HG02763 (cell line): ENCODE data around the gene THTPA.
A peak's percentile ranks its signal among the peaks of the same experiment; 100 is the strongest.

Experiments
- ATAC-seq: cut with Tn5 transposase; IDR thresholded peaks from one replicate; pipeline ENCODE4 v1.9.1; 2021; ENCODE audit warnings: mild to moderate bottlenecking, moderate library complexity; ENCODE audit not compliant: unreplicated experiment

THTPA gene

GRCh38 chr14:23555882-23556699, at the start of gene THTPA:
Gene THTPA, plus strand, starts transcription at chr14:23556271. Its CDS starts 487 bp downstream, at chr14:23556758.
- peak; percentile 85 for ATAC-seq

GRCh38 chr14:23512156-23512555, 43.9 kb upstream of the THTPA start:
- ATAC-seq, result no peak

- no peak for ATAC-seq
Observed at GRCh38 chr14:23513005-23513817, 42.9 kb upstream of the THTPA start.

- ATAC-seq, result no peak
Observed at GRCh38 chr14:23513818-23514643, 42.0 kb upstream of the THTPA start.

- ATAC-seq, result no peak
Observed at GRCh38 chr14:23514644-23514957, 41.5 kb upstream of the THTPA start.

- ATAC-seq, result no peak
Observed at GRCh38 chr14:23517650-23518326, 38.3 kb upstream of the THTPA start.

GRCh38 chr14:23518709-23519108, 37.4 kb upstream of the THTPA start:
- ATAC-seq, result no peak

GRCh38 chr14:23520899-23521533, 35.1 kb upstream of the THTPA start:
- no peak for ATAC-seq

- ATAC-seq, result no peak
Observed at GRCh38 chr14:23521785-23522640, 34.1 kb upstream of the THTPA start.

- no peak for ATAC-seq
Observed at GRCh38 chr14:23522643-23523198, 33.4 kb upstream of the THTPA start.

- ATAC-seq, result no peak
Observed at GRCh38 chr14:23523229-23524016, 32.6 kb upstream of the THTPA start.

GRCh38 chr14:23524954-23525353, 31.1 kb upstream of the THTPA start:
- no peak for ATAC-seq

- no peak for ATAC-seq
Observed at GRCh38 chr14:23525611-23526010, 30.5 kb upstream of the THTPA start.

- no peak for ATAC-seq
Observed at GRCh38 chr14:23528555-23528954, 27.5 kb upstream of the THTPA start.

- ATAC-seq, result no peak
Observed at GRCh38 chr14:23529016-23529415, 27.1 kb upstream of the THTPA start.

- ATAC-seq, result no peak
Observed at GRCh38 chr14:23530375-23531055, 25.6 kb upstream of the THTPA start.

GRCh38 chr14:23531391-23531790, 24.7 kb upstream of the THTPA start:
- ATAC-seq, result no peak

GRCh38 chr14:23532658-23533057, 23.4 kb upstream of the THTPA start:
- no peak for ATAC-seq
